Measurements from ENCODE around the gene CST1.

DNA sequence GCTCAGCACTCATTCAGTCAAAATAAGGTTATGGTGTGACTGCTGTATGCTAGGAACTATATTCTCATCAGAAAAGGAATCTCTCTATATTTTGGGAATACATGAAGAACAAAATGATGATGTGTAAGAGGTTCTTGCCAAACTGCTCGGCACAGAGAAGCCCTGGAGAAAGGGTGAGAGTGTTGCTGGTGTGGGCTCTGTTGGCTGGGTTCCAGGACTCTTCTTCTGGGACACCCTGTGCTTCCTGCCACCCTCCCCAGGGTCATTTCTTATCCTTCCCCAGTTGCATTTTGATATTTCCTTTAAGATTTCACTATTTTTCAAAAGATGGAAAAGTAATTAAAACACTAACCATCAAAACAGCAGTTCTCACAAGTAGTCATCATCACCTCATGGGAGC, 28.8 kb downstream of the CST1 start:
- TF ChIP-seq, protein P1, sequence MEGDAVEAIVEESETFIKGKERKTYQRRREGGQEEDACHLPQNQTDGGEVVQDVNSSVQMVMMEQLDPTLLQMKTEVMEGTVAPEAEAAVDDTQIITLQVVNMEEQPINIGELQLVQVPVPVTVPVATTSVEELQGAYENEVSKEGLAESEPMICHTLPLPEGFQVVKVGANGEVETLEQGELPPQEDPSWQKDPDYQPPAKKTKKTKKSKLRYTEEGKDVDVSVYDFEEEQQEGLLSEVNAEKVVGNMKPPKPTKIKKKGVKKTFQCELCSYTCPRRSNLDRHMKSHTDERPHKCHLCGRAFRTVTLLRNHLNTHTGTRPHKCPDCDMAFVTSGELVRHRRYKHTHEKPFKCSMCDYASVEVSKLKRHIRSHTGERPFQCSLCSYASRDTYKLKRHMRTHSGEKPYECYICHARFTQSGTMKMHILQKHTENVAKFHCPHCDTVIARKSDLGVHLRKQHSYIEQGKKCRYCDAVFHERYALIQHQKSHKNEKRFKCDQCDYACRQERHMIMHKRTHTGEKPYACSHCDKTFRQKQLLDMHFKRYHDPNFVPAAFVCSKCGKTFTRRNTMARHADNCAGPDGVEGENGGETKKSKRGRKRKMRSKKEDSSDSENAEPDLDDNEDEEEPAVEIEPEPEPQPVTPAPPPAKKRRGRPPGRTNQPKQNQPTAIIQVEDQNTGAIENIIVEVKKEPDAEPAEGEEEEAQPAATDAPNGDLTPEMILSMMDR (IDR thresholded peaks at IDR 0.05; ENCODE audit: insufficient read depth, low read length, poor library complexity, severe bottlenecking): no peak
- no peak for TF ChIP-seq EZH2phosphoT487 (conservative IDR thresholded peaks at IDR 0.05; ENCODE audit: low read length)
